Right lobe of liver (tissue), 6 donors: Measurements from ENCODE around the gene BIRC2. TPM values are rescaled to one million over a fixed set of nuclear protein-coding genes. Genes with fewer than 3 reads are reported as not detected.
"Not testable (repeated sequence)": the region's sequence is repeated elsewhere in the genome, so short reads cannot be mapped to it uniquely, and the experiment has no call there.

ENCODE experiments used
- ATAC-seq, 4 donors: fragments of 200-7000 bp; cut with Tn5 transposase; one replicate each; pipeline ENCODE4 v1.9.1; 2020; ENCODE audit warnings: mild to moderate bottlenecking in 4 of 4, moderate library complexity in 4 of 4
- DNase-seq, 3 donors: peaks; one replicate each; pipeline ENCODE4 v3.0.0-alpha.2; 2020
- H3K27ac ChIP-seq, 3 donors: fragments of 200-600 bp; one replicate each; pipeline ENCODE4 v1.8.0; 2022
- H3K27me3 ChIP-seq, 2 donors: fragments of 200-600 bp; one replicate each; pipeline ENCODE4 v1.8.0; 2022
- H3K36me3 ChIP-seq, 4 donors: fragments of 200-600 bp; sonication (generic) in 1 of 4; one replicate each; pipeline versions ENCODE4 v1.5.1 to v1.8.0; 2017 to 2022; ENCODE audit warnings: control low read depth in 1 of 4
- H3K4me1 ChIP-seq, 4 donors: fragments of 200-600 bp; sonication (generic) in 1 of 4; one replicate each; pipeline versions ENCODE4 v1.5.1 to v1.8.0; 2017 to 2022; ENCODE audit warnings: control low read depth in 1 of 4
- H3K4me3 ChIP-seq, 3 donors: fragments of 200-600 bp; one replicate each; pipeline ENCODE4 v1.8.0; 2022
- H3K9me3 ChIP-seq, 4 donors: fragments of 200-600 bp; sonication (generic) in 1 of 4; one replicate each; pipeline versions ENCODE4 v1.5.1 to v1.8.0; 2017 to 2022; ENCODE audit warnings: control low read depth in 1 of 4
- CTCF ChIP-seq, 4 donors: fragments of 200-600 bp in 3 of 4; fragments of 450-650 bp in 1 of 4; IDR thresholded peaks; one replicate each; pipeline versions ENCODE4 v1.5.1 to v1.8.0; 2016 to 2022; ENCODE audit warnings: antibody characterized with exemption in 4 of 4, mild to moderate bottlenecking in 2 of 4
- POLR2A ChIP-seq: fragments of 450-650 bp; IDR thresholded peaks from one replicate; pipeline ENCODE4 v1.6.1; 2017; ENCODE audit warnings: antibody characterized with exemption, mild to moderate bottlenecking
- WGBS: methylation state at CpG from one replicate; pipeline ENCODE4 v1.1.6; 2018; ENCODE audit warnings: low coverage, low lambda C conversion rate; ENCODE audit not compliant: insufficient coverage; ENCODE audit errors: missing lambda C conversion rate; 5-methylcytosine and 5-hydroxymethylcytosine counted together
- intact Hi-C, 2 donors: fragments of 100-400 bp; cut with DNase I; formaldehyde crosslinking; loops; one replicate each; pipeline versions ENCODE4 v1.11.2 to v1.14.1; 2022
- total RNA-seq, 6 experiments: library from RNA; depleted of rRNA in 2 of 6; stranded (reverse); fragments of >200 nt in 2 of 6; fragmentation: NEBNext Ultra II Directional in 3 of 6; extraction: Animal tissue kit (Norgen Biotek cat#: 25700) in 3 of 6; gene quantifications; one replicate each; pipeline versions ENCODE4 v1.1.0 to v1.2.4, GENCODE V29; 2016 to 2023
- donor health status: DM: no; HTN: yes; CAD: no.
- donor health status: DM: no; HTN: no; CAD: no.
- donor health status: DM: no; HTN: no; CAD: no.
- donor health status: DM: no; HTN: yes; CAD: no.
- donor health status: DM: no; HTN: yes; CAD: no.

The BIRC2 gene
- total RNA-seq, 6 experiments from 2014 or later = 20.2 to 26.6 (median 25.3) TPM

- Histone ChIP-seq H3K27me3 (no peaks in the 10 kb centered on the region), H3K4me1 (no peaks in the 10 kb centered on the region), H3K36me3 (peaks cover 0 to 32% (median 0%) of the 10 kb centered on the region in 4 donors), H3K9me3 (no peaks in the 10 kb centered on the region), H3K27ac (no peak overlapping the region), H3K4me3 (no peak overlapping the region)
- ATAC-seq = no peak
- intact Hi-C loops = no loop called here
- no peak for TF ChIP-seq CTCF (IDR thresholded peaks at IDR 0.05)
- TF ChIP-seq POLR2A = no peak
- DNase-seq = no peak
- 92% methylated on average over 1 of the region's 1 CpG for WGBS
Measured at GRCh38 chr11:102328748-102329147, 18.3 kb upstream of the BIRC2 start.

GRCh38 chr11:102330231-102330630, 16.8 kb upstream of the BIRC2 start:
- no peak overlapping the region for H3K4me3 ChIP-seq
- H3K27ac ChIP-seq = no peak overlapping the region
- peaks cover 0 to 42% (median 0%) of the 10 kb centered on the region in 4 donors for H3K36me3 ChIP-seq
- H3K27me3 ChIP-seq = no peaks in the 10 kb centered on the region
- no peak for TF ChIP-seq CTCF (IDR thresholded peaks at IDR 0.05)
- no peaks in the 10 kb centered on the region for H3K4me1 ChIP-seq
- ATAC-seq (peak in 1 of 4 donors; percentile 11), DNase-seq (no peak)
- intact Hi-C loops = no loop called here
- H3K9me3 ChIP-seq = no peaks in the 10 kb centered on the region

GRCh38 chr11:102331341-102331740, 15.7 kb upstream of the BIRC2 start:
- no peak for TF ChIP-seq POLR2A
- DNase-seq = no peak
- Histone ChIP-seq H3K36me3 (peaks cover 0 to 38% (median 0%) of the 10 kb centered on the region in 4 donors), H3K4me3 (no peak overlapping the region), H3K9me3 (no peaks in the 10 kb centered on the region), H3K27me3 (no peaks in the 10 kb centered on the region), H3K4me1 (no peaks in the 10 kb centered on the region), H3K27ac (no peak overlapping the region)
- intact Hi-C loops = no loop called here
- WGBS = 94% methylated on average over 2 of the region's 2 CpGs
- no peak for ATAC-seq

GRCh38 chr11:102332611-102332994, 14.4 kb upstream of the BIRC2 start:
- Histone ChIP-seq H3K36me3 (peaks cover 0 to 41% (median 3%) of the 10 kb centered on the region in 4 donors), H3K27me3 (no peaks in the 10 kb centered on the region), H3K4me3 (no peak overlapping the region), H3K4me1 (no peaks in the 10 kb centered on the region), H3K27ac (no peak overlapping the region), H3K9me3 (no peaks in the 10 kb centered on the region)
- TF ChIP-seq POLR2A = no peak
- no peak for TF ChIP-seq CTCF (IDR thresholded peaks at IDR 0.05)
- ATAC-seq (peak in 1 of 4 donors; percentile 40), DNase-seq (no peak)
- intact Hi-C loops = no loop called here
- WGBS = 63% methylated on average over 1 of the region's 1 CpG

GRCh38 chr11:102338479-102339010, 8.5 kb upstream of the BIRC2 start:
- H3K27ac ChIP-seq = no peak overlapping the region
- peaks cover 0 to 8% (median 0%) of the 10 kb centered on the region in 4 donors for H3K4me1 ChIP-seq
- no peak for ATAC-seq
- no peak for DNase-seq
- intact Hi-C loops = no loop called here
- peaks cover 0 to 18% (median 3%) of the 10 kb centered on the region in 4 donors for H3K36me3 ChIP-seq
- no peaks in the 10 kb centered on the region for H3K27me3 ChIP-seq
- no peaks in the 10 kb centered on the region for H3K9me3 ChIP-seq
- H3K4me3 ChIP-seq = no peak overlapping the region
- TF ChIP-seq POLR2A (no peak), CTCF (IDR thresholded peaks at IDR 0.05) (no peak)

DNA sequence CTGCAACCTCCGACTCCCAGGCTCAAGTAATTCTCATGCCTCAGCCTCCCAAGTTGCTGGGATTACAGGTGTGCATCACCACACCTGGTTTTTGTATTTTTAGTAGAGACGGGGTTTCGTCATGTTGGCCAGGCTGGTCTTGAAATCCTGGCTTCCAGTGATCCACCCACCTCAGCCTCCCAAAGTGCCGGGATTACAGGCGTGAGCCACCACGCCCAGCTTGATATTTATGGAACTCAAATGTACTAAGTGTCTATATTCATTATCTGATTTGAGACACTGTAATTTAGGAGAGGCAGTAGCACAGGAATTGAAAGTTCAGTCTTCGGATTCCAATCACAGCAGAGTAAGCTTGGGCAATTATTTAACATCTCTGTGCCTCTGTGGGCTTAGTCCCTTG, 5.7 kb upstream of the BIRC2 start:
- H3K9me3 ChIP-seq, H3K27ac ChIP-seq, DNase-seq, ATAC-seq, H3K4me3 ChIP-seq, H3K36me3 ChIP-seq, H3K27me3 ChIP-seq, intact Hi-C loops: not testable (repeated sequence)
- WGBS = 66% methylated on average over 7 of the region's 7 CpGs
- H3K4me1 ChIP-seq = peaks cover 0 to 15% (median 0%) of the 10 kb centered on the region in 4 donors
